ENCODE results near the gene ZNRF1.
"Not testable (repeated sequence)": the region's sequence is repeated elsewhere in the genome, so short reads cannot be mapped to it uniquely, and the experiment has no call there.

ZNRF1 gene

GRCh38 chr16:75026239-75026891 is 27.5 kb downstream of the ZNRF1 start:
- DNase-seq (ENCODE audit: low read depth, low spot score): not testable (repeated sequence)

DNA sequence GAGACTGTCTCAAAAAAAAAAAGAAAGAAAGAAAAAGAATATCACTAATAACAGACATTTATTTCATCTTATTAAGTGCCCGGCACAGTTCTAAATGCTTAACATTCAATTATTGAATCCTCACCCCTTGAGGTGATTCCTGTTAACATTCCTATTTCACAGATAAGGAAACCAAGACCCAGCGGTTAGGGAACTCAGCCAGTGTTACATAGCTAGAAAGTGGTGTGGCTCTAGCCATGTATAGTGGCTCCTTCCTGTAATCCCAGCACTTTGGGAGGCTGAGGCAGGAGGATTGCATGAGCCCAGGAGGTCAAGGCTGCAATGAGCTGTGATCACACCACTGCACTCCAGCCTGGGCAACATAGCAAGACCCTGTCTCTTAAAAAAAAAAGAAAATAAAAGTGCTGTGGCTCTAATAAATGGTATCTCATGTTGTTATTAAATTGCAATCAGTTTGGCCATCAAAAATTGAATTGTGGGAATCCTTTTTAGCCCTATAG is 28.1 kb downstream of the ZNRF1 start:
- no peak for DNase-seq (ENCODE audit: low read depth, low spot score)

- DNase-seq (ENCODE audit: low read depth, low spot score): no peak
Observed at GRCh38 chr16:75027520-75028300, 28.9 kb downstream of the ZNRF1 start.

DNA sequence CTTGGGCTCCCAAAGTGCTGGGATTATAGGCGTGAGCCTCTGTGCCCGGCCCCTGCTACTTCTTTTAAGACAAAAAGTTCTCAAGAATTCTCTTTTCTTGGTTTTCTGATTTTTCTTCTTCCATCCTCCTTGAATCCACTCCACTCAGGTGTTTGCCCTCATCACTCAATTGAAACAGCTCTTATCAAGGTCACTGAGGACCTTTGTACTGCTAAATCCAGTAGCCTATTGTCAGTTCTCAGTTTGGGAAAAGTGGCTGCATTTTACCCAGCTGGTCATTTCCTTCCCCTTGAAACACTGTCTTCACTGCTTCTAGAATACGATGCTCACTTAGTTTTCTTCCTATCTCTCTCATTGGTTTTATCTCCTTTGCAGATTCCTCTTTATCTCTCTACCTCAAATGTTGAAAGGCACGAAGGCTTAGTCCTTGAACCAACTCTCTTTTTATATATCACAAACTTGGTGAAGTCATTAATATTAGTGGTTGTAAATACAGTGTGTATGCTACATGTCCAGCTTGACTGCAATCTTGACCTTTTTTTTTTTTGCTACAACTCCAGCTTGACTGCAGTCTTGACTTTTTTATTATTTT is 29.8 kb downstream of the ZNRF1 start:
- no peak for DNase-seq (ENCODE audit: low read depth, low spot score)

GRCh38 chr16:75029854-75030253 is 31.0 kb downstream of the ZNRF1 start:
- DNase-seq (ENCODE audit: low read depth, low spot score): no peak

DNA sequence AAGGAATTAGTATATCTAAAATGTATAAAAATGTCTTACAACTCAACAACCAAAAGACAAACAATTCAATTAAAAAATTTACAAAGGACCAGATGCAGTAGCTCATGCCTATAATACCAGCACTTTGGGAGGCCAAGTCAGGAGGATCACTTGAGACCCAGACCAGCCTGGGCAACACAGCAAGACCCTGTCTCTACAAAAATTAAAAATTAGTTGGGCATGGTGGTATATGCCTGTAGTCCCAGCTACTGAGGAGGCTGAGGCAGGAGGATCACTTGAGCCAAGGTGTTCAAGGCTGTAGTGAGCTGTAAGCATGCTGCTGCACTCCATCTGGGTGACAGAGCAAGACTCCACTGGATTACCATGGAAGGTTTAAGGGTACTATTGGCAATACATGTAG is 33.8 kb downstream of the ZNRF1 start:
- no peak for DNase-seq (ENCODE audit: low read depth, low spot score)

GRCh38 chr16:75035410-75035968 is 36.7 kb downstream of the ZNRF1 start:
- no peak for DNase-seq (ENCODE audit: low read depth, low spot score)

- DNase-seq (ENCODE audit: low read depth, low spot score): no peak
Observed at GRCh38 chr16:75038036-75038858, 39.4 kb downstream of the ZNRF1 start.

DNA sequence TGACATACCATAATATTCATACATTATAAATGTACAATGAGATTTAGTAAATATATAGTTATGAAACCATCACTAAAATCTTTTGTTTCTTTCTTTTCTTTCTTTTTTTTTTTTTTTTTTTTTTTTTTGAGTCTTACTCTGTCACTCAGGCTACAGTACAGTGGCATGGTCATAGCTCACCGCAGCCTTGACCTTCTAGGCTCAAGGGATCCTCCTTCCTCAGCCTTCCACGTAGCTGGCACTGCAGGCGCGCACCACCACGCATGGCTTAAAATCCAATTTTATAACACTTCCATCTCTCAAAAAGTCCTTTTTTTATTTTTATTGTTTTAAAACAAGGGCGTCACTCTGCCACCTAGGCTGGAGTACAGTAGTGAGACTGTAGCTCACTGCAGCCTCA is 41.1 kb downstream of the ZNRF1 start:
- no peak for DNase-seq (ENCODE audit: low read depth, low spot score)

- DNase-seq (ENCODE audit: low read depth, low spot score): no peak
Observed at GRCh38 chr16:75042426-75043174, 43.8 kb downstream of the ZNRF1 start.

- no peak for DNase-seq (ENCODE audit: low read depth, low spot score)
Observed at GRCh38 chr16:75043175-75043895, 44.5 kb downstream of the ZNRF1 start.

DNA sequence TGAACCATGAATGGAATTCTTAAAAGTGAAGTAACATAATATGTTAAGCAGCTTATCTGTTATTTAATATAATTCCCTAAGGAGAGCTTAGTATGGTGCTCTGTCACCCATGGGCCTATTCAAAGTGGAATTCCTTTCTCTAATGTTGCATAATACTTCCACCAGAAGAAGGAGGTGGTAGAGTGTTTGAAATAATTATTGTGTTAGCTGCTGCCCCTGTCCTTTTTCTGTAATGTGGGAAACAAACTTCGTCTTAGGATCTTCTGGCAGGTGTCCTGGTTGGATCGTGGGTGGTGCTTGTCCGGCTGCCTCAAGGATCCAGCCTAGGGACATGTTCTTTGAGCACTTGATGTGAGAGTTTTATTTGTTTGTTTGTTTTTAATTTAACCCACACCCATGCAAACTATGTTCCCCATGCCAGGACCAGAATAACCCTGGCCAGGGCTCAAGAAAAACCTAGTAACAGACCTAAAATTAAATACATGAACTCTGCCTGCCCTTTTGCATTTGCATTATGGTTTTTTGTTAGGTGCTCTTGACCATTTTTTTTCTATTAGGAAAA is 46.1 kb downstream of the ZNRF1 start:
- DNase-seq (ENCODE audit: low read depth, low spot score): no peak

DNA sequence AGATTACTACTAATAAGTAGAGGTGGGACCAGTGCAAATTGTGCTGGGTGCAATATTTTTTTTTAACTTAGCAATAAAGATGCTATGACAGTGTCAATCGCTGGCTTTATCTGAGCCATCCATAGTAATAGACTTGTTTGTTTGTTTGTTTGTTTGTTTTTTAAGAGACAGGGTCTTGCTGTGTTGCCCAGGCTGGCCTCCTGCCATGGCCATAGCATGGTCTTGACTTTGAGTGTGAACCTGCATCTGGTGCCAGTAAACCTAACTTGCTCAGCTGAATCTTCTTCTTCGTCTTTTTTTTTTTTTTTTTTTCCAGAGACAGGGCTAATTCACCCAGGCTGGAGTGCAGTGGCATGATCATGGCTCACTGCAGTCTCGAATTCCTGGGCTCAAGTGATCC is 46.6 kb downstream of the ZNRF1 start:
- no peak for DNase-seq (ENCODE audit: low read depth, low spot score)

GRCh38 chr16:75048054-75048453 is 49.2 kb downstream of the ZNRF1 start:
- no peak for DNase-seq (ENCODE audit: low read depth, low spot score)

GRCh38 chr16:75048530-75048929 is 49.7 kb downstream of the ZNRF1 start:
- no peak for DNase-seq (ENCODE audit: low read depth, low spot score)

GRCh38 chr16:75052481-75053202 is 53.8 kb downstream of the ZNRF1 start:
- DNase-seq (ENCODE audit: low read depth, low spot score): peak; percentile 35

DNA sequence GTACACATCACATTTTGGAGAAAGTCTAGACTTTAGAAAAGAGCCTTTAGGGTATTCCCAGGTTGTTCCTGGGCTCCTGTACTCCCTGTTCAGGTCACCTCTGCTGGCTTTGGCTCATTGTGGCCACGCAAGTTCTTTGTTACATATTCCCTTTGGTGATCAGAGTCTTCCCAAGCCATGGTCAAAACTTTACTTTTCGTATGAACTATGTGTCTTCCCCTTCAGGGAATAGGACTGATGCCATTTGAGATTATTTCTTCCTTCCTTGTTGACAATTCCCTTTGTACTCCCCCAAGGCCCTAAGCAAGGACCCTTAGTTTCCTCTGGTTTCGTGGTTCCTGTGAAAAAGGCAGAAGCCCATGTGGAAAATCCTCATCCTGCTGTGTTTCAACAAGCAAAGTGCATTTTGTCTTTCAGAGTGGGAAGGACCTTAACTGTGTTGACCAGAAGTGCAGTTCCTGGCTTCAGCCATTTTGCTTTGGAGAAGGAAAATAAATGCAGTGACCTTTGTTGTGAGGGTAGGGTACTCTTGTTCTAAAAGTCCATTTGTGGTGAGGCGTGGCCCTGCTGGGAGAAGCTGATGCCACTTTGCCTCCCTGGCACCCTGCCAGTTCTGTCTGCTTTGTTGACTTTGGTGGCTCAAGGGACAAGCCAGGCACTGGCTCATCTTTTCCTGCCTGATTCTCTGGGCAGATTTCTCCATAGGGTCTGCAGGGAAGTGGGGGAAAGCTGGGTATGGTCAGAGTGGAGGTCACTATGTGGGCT is 55.1 kb downstream of the ZNRF1 start:
- DNase-seq (ENCODE audit: low read depth, low spot score): no peak

GRCh38 chr16:75054556-75054947 is 55.7 kb downstream of the ZNRF1 start:
- no peak for DNase-seq (ENCODE audit: low read depth, low spot score)

Measured in iPS DF 19.7 (cell line).